Activated naive CD8-positive, alpha-beta T cell treated with anti-CD3 and anti-CD28 coated beads, Interleukin-2, amount 10 ng/mL, durations not matched to agents 7 days and 5 days (primary cell): ENCODE measurements around the gene ANAPC13. TPM values are rescaled to one million over a fixed set of nuclear protein-coding genes. Genes with fewer than 3 reads are reported as not detected.
A peak's percentile ranks its signal among the peaks of the same experiment; 100 is the strongest.

Experiments used
- ATAC-seq: fragments of 150-1000 bp; cut with Tn5 transposase; one replicate; pipeline ENCODE4 v1.10.0; 2021; ENCODE audit warnings: low read depth, moderate library complexity
- POLR2A ChIA-PET: fragments of 350-600 bp; sonication (Branson Sonifier 250); formaldehyde crosslinking; loops from one replicate; lab custom pipeline; 2021; ENCODE audit warnings: antibody characterized with exemption; lab: Charles Lee
- DNase-seq: peaks from one replicate; pipeline ENCODE4 v3.0.0; 2021
- H3K27ac Mint-ChIP-seq: one replicate; pipeline ENCODE4 v1.8.0; 2022; ENCODE audit warnings: mild to moderate bottlenecking, mixed read lengths
- H3K27me3 Mint-ChIP-seq: one replicate; pipeline ENCODE4 v1.8.0; 2022; ENCODE audit warnings: mild to moderate bottlenecking, moderate library complexity, mixed read lengths
- H3K36me3 Mint-ChIP-seq: one replicate; pipeline ENCODE4 v1.8.0; 2021; ENCODE audit warnings: mild to moderate bottlenecking, mixed read lengths
- H3K4me1 Mint-ChIP-seq: one replicate; pipeline ENCODE4 v1.8.0; 2021; ENCODE audit warnings: mixed read lengths
- H3K4me3 Mint-ChIP-seq: one replicate; pipeline ENCODE4 v1.8.0; 2022; ENCODE audit warnings: mild to moderate bottlenecking, moderate library complexity, mixed read lengths
- H3K9me3 Mint-ChIP-seq: one replicate; pipeline ENCODE4 v1.8.0; 2021; ENCODE audit warnings: mixed read lengths
- total RNA-seq, 2 experiments: library from RNA; stranded (reverse); gene quantifications; one replicate each; pipeline ENCODE4 v1.2.3, GENCODE V29; 2021

Gene ANAPC13
- total RNA-seq, 2 experiments from 2014 or later: 17.6 to 26.9 TPM

DNA sequence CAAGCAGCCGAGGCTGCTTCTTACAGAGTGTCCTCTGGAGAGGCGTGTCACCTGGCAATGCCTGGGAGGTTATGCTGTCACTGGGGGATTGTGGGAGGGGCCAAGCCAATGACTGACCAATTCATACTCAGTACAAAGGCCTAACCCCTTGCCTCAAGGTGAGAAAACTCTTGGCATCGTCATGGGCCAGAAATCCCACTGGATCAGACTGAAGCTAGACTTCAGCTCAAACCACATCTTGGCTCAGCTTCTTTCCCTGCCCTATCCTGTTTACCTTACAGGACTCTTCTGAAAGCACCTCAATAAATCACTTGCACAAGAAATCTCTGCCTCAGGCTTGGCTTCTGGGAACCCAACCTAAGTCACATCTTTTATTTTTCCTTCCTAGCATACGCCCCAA lies 9.5 kb downstream of the ANAPC13 start:
- Mint-ChIP-seq H3K27me3 (no peaks in the 10 kb centered on the region), H3K27ac (no peak overlapping the region), H3K36me3 (peaks cover 2% of the 10 kb centered on the region), H3K9me3 (no peaks in the 10 kb centered on the region), H3K4me3 (no peak overlapping the region), H3K4me1 (no peaks in the 10 kb centered on the region)
- ATAC-seq (no peak), DNase-seq (no peak)
- POLR2A ChIA-PET: interaction anchor here (1.5 kb wide), 1 partner anchor 9 kb away, joined by 3 read pairs; the partner anchor contains the start of genes ANAPC13 and CEP63

DNA sequence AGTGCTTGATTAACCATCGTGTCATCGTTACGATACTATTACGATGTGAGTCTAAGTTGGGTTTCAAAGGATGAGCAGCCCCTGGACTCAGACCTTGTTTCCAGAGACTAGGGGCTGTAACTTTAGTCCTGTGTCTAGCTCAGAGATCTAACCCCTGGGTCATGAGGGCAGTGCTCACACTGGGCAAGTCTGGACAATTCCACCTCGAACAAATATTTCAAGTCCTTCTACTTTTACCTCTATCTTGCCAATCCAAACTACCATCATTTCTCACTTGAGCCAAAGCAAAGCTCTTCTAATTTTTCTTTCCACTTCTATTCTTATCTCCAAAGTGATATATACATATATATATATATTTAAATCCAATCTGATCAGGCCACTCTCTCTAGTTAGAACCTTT lies 10.8 kb downstream of the ANAPC13 start:
- Mint-ChIP-seq H3K4me1 (no peaks in the 10 kb centered on the region), H3K4me3 (no peak overlapping the region), H3K36me3 (peaks cover 2% of the 10 kb centered on the region), H3K27me3 (no peaks in the 10 kb centered on the region), H3K9me3 (no peaks in the 10 kb centered on the region), H3K27ac (no peak overlapping the region)
- ATAC-seq (no peak), DNase-seq (no peak)
- POLR2A ChIA-PET: interaction anchor here (0.6 to 1.5 kb wide), 2 partner anchors 11 to 167 kb away, joined by 3 to 5 read pairs; partner anchors contain the start of genes ANAPC13 and CEP63

DNA sequence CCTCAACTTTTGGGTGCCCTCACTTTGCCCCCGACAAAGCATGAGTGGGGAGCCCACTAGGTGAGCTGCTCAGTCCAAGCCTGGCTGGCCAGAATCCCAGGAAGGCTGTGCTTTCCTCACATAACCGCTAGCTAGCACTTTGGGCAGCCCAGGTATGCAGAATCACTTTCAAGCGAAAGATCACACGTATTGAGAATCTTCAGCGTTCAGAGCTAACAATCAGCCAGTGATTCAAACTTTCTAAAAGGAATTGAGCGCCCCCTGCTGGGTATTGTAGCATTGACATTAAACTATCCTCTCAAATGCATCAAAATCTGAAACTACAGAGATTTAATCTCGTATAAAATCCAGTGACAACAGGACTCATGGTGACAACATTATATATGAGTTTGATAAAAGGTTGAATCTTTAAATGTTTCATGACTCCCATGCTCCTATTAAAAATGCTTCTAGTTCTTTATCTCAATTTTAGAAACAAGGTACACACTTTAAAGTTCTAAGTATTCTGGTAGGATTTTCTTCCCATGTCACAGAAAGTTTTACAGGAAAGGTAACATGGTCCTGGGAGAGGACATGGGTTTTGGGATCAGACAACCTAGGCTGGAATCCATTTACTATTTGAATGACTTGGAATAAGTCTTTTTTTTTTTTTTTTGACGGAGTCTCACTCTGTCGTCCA lies 11.8 kb downstream of the ANAPC13 start:
- peaks cover 2% of the 10 kb centered on the region for H3K36me3 Mint-ChIP-seq
- no peak overlapping the region for H3K27ac Mint-ChIP-seq
- no peaks in the 10 kb centered on the region for H3K4me1 Mint-ChIP-seq
- no peaks in the 10 kb centered on the region for H3K27me3 Mint-ChIP-seq
- ATAC-seq (no peak), DNase-seq (peak; percentile 49)
- H3K4me3 Mint-ChIP-seq: no peak overlapping the region
- POLR2A ChIA-PET: interaction anchor here (0.6 to 1.4 kb wide), 2 partner anchors 15 to 166 kb away, joined by 3 read pairs; no protein-coding TSS in a partner anchor
- no peaks in the 10 kb centered on the region for H3K9me3 Mint-ChIP-seq

DNA sequence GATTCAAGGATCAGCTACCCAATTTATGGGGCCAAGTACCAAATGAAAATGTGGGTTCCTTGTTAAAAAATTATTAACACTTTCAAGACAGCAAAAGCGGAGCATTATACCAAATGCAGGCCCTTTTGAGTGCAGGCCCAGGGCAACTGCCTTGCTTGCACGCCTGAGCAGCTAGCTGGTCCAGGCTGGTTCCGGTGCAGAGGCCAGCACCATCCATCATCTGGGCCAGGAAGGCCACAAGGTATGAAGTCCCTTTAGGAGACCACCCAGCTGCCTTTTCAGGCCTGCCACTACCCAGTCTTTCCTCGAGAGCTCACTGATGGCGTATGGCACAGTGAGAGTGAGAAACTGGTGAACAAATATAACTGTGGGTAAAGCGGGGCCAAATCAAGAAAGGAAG lies 13.0 kb downstream of the ANAPC13 start:
- no peaks in the 10 kb centered on the region for H3K27me3 Mint-ChIP-seq
- ATAC-seq: no peak
- H3K36me3 Mint-ChIP-seq: peaks cover 2% of the 10 kb centered on the region
- H3K27ac Mint-ChIP-seq: no peak overlapping the region
- DNase-seq: no peak
- no peaks in the 10 kb centered on the region for H3K4me1 Mint-ChIP-seq
- H3K4me3 Mint-ChIP-seq: no peak overlapping the region
- POLR2A ChIA-PET: interaction anchor here (1.4 kb wide), 1 partner anchor 165 kb away, joined by 3 read pairs; no protein-coding TSS in a partner anchor
- H3K9me3 Mint-ChIP-seq: no peaks in the 10 kb centered on the region

DNA sequence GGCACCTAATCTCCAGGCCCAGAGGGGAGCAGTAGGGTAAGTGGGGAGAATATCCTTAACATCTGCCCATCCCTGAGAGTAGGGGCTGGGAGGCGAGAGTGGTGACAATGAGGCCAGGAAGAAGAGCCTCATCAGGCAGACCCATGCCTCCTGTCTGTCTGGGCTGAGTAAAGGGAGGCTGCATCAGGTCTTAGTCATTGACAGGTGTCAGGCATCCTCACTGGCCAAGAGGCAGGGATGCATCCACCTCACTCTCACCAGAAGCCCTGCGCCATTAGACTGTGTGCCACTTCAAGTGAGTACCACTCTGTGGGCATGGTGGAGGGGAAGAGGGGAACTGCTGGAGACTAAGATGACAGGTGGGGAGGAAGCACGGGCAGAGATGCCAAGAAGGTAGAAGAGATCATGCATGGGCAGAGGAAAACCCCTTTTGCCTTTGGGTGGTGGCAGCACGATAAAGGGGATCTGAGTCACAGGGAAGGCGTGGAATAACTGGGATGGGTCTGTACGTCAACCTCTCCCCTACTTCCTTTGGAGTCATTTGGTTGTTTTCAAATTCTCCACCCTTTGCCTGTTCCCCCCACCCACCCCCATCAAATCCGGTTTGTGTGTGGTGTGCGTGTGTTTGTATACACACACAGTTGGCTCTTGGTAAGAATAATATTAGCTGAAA lies 14.1 kb downstream of the ANAPC13 start:
- Mint-ChIP-seq H3K4me3 (no peak overlapping the region), H3K4me1 (no peaks in the 10 kb centered on the region), H3K9me3 (no peaks in the 10 kb centered on the region), H3K27me3 (no peaks in the 10 kb centered on the region), H3K27ac (no peak overlapping the region), H3K36me3 (no peaks in the 10 kb centered on the region)
- DNase-seq: no peak
- no peak for ATAC-seq
- POLR2A ChIA-PET: no interaction called here

DNA sequence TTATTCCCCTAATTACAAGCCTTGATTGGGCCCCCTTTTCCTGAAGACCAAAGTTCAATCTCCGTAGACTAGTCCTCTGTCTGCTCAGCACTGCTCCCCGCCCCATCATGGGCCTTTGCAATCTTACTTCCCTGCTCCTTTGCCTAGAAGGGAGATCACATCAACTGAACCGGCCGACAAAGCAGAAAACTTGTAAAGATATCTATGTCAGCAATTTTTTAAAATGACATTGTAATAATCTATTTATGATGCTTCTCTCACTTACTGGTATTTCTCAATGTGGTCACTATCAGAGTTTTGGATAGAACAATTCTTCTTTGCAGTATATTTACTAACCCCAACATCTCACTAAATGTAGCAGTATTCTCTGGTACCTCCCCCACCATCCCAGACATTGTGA lies 17.3 kb downstream of the ANAPC13 start:
- no peaks in the 10 kb centered on the region for H3K27me3 Mint-ChIP-seq
- no peak overlapping the region for H3K27ac Mint-ChIP-seq
- no peak for ATAC-seq
- no peak for DNase-seq
- POLR2A ChIA-PET: no interaction called here
- no peaks in the 10 kb centered on the region for H3K9me3 Mint-ChIP-seq
- H3K4me1 Mint-ChIP-seq: no peaks in the 10 kb centered on the region
- no peak overlapping the region for H3K4me3 Mint-ChIP-seq
- no peaks in the 10 kb centered on the region for H3K36me3 Mint-ChIP-seq

DNA sequence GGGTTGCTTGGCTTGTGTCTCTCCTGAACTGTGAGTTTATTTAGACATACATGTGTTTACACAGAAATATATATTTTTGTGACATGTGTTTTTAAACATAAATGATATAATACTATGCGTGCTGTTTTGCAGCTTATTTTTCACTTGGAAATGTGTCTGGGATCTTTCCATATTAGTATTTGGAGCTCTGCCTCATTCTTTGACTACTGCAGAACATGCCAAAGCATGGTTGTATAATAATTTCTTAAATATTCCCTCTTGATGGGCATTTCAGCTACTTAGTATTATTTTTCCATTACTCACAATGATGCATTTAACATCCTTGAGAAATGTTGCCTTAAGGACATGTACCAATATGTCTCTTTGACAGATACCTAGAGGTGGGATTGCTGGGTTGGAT lies 19.5 kb downstream of the ANAPC13 start:
- Mint-ChIP-seq H3K36me3 (no peaks in the 10 kb centered on the region), H3K27ac (no peak overlapping the region), H3K4me1 (no peaks in the 10 kb centered on the region), H3K9me3 (no peaks in the 10 kb centered on the region), H3K4me3 (no peak overlapping the region), H3K27me3 (peaks cover 7% of the 10 kb centered on the region)
- POLR2A ChIA-PET: no interaction called here
- ATAC-seq (no peak), DNase-seq (no peak)

DNA sequence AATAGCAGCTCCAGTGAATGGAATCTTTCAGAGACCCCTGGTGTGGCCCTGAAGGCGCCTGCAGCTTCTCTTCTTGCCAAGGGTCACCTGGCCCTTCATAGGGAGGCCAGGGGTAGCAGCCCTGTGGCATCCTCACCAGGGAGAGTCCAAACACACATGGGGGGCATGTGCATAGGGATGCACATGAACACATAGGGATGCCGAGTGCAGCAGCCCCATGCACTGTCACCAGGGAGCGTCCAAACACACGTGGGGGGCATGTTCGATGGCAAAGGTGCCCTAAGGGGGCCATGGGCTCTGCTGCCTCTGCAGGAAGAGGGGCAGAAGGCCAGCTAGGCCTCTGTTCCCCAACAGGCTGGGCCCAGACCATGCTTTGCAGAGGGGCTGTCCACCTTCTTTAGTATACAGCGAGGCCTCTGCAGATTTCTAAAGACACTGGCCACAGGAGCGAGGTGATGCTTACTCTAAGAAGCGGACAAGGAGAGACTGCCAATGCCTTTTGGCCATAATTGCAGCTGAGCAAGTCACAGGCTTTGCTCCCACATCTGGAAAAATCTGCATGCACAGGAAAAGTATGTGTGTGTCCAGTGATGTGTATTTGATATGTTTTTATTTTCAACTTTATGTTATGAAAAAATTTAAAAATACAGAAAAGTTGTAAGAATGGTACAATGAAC lies 21.0 kb downstream of the ANAPC13 start:
- Mint-ChIP-seq H3K4me1 (no peaks in the 10 kb centered on the region), H3K27ac (no peak overlapping the region), H3K36me3 (no peaks in the 10 kb centered on the region), H3K4me3 (no peak overlapping the region), H3K9me3 (no peaks in the 10 kb centered on the region), H3K27me3 (peaks cover 10% of the 10 kb centered on the region)
- POLR2A ChIA-PET: no interaction called here
- no peak for DNase-seq
- no peak for ATAC-seq

DNA sequence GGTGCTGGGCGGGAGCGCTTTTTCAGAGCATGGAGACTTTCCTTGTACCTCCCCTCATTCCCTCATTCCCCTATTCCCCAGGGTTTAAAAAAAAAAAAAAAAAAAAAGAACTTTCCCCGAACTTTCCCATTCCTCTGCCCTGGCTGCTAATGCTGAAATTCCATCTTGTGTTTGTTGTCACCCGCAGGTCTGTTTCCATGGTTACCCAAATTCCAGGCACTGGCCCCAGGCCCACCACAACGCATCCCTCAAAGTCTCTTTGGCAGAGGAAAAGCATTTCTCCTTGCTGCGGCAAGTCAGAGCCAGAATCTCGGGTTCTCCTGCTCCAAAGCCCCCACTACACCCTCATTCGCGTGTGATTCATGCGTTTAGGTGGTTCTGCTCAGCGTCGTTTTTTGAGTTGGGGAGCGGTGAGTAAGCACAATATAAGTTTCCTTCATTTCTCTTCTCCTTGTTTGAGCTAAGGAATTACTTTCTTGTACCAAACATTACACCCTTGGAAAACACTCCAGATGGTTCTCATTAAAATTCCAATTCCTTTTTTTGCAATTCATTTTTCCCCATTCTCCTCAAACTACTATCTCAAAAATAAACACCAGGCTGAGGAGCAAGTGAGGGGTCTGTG lies 21.6 kb downstream of the ANAPC13 start:
- no peak for DNase-seq
- no peaks in the 10 kb centered on the region for H3K4me1 Mint-ChIP-seq

DNA sequence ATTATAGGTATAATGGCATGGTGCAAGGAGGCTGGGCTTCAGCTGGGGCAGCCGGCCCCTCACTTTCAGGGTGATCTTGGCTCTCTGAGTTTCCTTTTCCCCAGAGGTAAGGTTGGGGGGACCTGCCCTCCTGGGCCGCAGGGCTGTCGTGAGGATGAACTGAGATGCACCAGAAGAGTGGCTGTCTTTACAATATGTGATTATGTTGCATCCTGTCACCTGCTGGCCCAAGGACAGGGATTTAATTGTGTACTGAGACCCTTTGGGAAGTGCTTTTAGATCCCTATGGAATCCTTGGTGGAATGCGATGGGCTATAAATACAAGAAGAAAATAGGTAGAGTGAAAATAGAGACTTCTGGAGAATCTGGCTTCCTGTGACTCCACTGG lies 22.1 kb downstream of the ANAPC13 start:
- DNase-seq: no peak
- H3K27me3 Mint-ChIP-seq: peaks cover 13% of the 10 kb centered on the region
- H3K4me1 Mint-ChIP-seq: no peaks in the 10 kb centered on the region
- H3K4me3 Mint-ChIP-seq: no peak overlapping the region
- H3K9me3 Mint-ChIP-seq: no peaks in the 10 kb centered on the region
- no peak for ATAC-seq
- no peaks in the 10 kb centered on the region for H3K36me3 Mint-ChIP-seq
- POLR2A ChIA-PET: no interaction called here
- no peak overlapping the region for H3K27ac Mint-ChIP-seq

More for the DNA sequence above, 21.6 kb downstream of the ANAPC13 start:
- Mint-ChIP-seq H3K36me3 (no peaks in the 10 kb centered on the region), H3K9me3 (no peaks in the 10 kb centered on the region), H3K27ac (no peak overlapping the region), H3K4me3 (no peak overlapping the region), H3K27me3 (peaks cover 13% of the 10 kb centered on the region)
- no peak for ATAC-seq
- POLR2A ChIA-PET: no interaction called here

DNA sequence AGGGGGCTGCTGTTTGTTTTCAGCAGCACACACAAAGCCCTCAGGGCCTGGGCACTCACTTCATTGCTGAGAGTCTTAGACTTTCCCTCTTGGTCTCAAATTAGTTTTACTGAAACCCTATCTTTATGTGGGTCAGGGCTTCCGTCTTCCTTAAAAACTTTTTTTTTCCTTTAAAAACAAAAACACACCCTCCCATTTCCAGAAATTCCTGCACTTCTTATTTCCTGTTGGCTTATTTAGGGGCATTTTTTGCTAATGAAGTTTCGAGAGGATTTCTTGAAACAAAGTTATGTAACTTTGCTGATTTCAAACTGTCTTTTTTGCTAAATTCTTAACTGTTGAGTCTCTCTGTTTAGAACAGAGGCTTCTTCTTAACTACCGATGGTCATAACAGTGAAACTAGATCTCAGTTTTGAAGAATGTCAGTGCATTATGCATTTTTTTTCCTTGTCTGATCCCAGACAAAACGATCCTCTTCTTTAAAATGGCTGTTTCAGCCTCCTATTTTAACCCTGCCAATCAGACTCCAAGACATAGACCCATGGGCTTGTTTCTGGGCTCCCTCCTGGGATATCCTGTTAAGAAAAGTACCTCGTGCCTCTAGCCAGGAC lies 23.3 kb downstream of the ANAPC13 start:
- no peak overlapping the region for H3K27ac Mint-ChIP-seq
- H3K4me1 Mint-ChIP-seq: no peaks in the 10 kb centered on the region
- no peaks in the 10 kb centered on the region for H3K36me3 Mint-ChIP-seq
- H3K27me3 Mint-ChIP-seq: peaks cover 21% of the 10 kb centered on the region
- ATAC-seq (no peak), DNase-seq (no peak)
- H3K9me3 Mint-ChIP-seq: no peaks in the 10 kb centered on the region
- no peak overlapping the region for H3K4me3 Mint-ChIP-seq
- POLR2A ChIA-PET: no interaction called here

DNA sequence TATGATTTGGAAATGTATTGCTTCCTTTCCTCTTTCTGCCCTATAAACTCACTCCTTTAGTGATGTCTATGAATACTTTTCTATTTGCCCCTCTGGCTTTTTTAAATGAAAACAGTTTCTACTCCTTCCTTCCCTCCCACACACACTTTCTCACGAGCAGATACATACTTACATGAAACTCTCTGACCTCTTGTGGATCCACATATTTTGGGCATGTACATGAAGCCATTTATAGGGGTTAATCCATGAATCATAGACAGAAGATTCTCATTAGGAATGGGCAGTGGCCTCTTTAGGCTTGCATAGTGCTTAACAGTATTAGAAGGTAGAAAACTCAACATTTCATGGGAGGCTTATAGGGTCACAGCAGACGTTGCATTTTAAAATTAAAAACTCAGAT lies 24.8 kb downstream of the ANAPC13 start:
- H3K4me3 Mint-ChIP-seq: no peak overlapping the region
- H3K27ac Mint-ChIP-seq: no peak overlapping the region
- peaks cover 25% of the 10 kb centered on the region for H3K27me3 Mint-ChIP-seq
- ATAC-seq (no peak), DNase-seq (no peak)
- no peaks in the 10 kb centered on the region for H3K4me1 Mint-ChIP-seq
- POLR2A ChIA-PET: no interaction called here
- H3K36me3 Mint-ChIP-seq: no peaks in the 10 kb centered on the region
- no peaks in the 10 kb centered on the region for H3K9me3 Mint-ChIP-seq

DNA sequence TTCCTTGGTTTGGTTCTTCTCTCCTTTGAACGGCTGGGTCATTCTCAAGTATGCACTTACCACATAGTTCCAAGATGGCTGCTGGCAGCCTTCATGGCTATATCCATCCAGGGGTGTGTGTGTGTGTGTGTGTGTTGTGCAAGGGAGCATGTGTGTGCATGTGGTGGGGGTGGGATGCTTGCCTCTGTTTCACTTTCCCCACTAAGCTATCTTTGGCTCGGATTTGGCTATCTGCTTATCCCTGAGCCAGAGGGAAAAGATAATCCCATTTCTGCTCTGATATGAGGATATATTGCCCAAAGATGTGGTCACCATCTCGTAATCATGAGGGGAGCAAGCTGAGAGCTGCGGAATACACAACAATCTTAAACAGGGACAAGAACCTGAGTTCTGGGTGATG lies 26.2 kb downstream of the ANAPC13 start:
- peaks cover 32% of the 10 kb centered on the region for H3K27me3 Mint-ChIP-seq
- ATAC-seq (no peak), DNase-seq (no peak)
- POLR2A ChIA-PET: no interaction called here
- no peaks in the 10 kb centered on the region for H3K9me3 Mint-ChIP-seq
- H3K36me3 Mint-ChIP-seq: no peaks in the 10 kb centered on the region
- no peak overlapping the region for H3K4me3 Mint-ChIP-seq
- no peaks in the 10 kb centered on the region for H3K4me1 Mint-ChIP-seq
- no peak overlapping the region for H3K27ac Mint-ChIP-seq
